HEK293T (cell line): Measurements from ENCODE around the gene DNAJB2.

Experiments used
- FOXM1 ChIP-seq: fragments of 450-650 bp; IDR thresholded peaks from 2 replicates; pipeline ENCODE4 v1.6.1; 2017; ENCODE audit warnings: mild to moderate bottlenecking, borderline replicate concordance
- L3MBTL2 ChIP-seq: fragments of 450-650 bp; conservative IDR thresholded peaks from 2 replicates; pipeline ENCODE4 v1.6.1; 2016; ENCODE audit warnings: mild to moderate bottlenecking

GRCh38 chr2:219327719-219328118, 48.6 kb downstream of the DNAJB2 start:
- no peak for TF ChIP-seq FOXM1
- no peak for TF ChIP-seq L3MBTL2
